Heart left ventricle (tissue), 16 donors: ENCODE results near the gene CXXC4. TPM values are rescaled to one million over a fixed set of nuclear protein-coding genes. Genes with fewer than 3 reads are reported as not detected.

Experiments used
- ATAC-seq, 4 donors: fragments of 200-7000 bp; cut with Tn5 transposase; one replicate each; pipeline ENCODE4 v1.9.1; 2020 to 2022; ENCODE audit warnings: moderate library complexity in 4 of 4, mild to moderate bottlenecking in 3 of 4, moderate number of reproducible peaks in 1 of 4
- DNase-seq, 5 donors: peaks; one replicate each; pipeline ENCODE4 v3.0.0-alpha.2; 2020
- H3K27ac ChIP-seq, 12 donors: fragments of 200-600 bp; sonication (generic) in 4 of 12; one replicate each; pipeline versions ENCODE4 v1.5.0 to v1.8.0; 2016 to 2022; ENCODE audit warnings: mild to moderate bottlenecking in 2 of 12
- H3K27me3 ChIP-seq, 9 donors: fragments of 200-600 bp; sonication (generic) in 2 of 9; one replicate each; pipeline versions ENCODE4 v1.5.1 to v1.8.0; 2016 to 2022; ENCODE audit warnings: mild to moderate bottlenecking in 3 of 9
- H3K36me3 ChIP-seq, 9 donors: fragments of 200-600 bp; sonication (generic) in 2 of 9; one replicate each; pipeline versions ENCODE4 v1.5.0 to v1.8.0; 2018 to 2022; ENCODE audit warnings: mild to moderate bottlenecking in 2 of 9
- H3K4me1 ChIP-seq, 12 donors: fragments of 200-600 bp; sonication (generic) in 4 of 12; one replicate each; pipeline versions ENCODE4 v1.5.0 to v1.8.0; 2016 to 2022; ENCODE audit warnings: mild to moderate bottlenecking in 3 of 12
- H3K4me3 ChIP-seq, 12 donors: fragments of 200-600 bp; sonication (generic) in 4 of 12; one replicate each; pipeline versions ENCODE4 v1.5.0 to v1.8.0; 2017 to 2022; ENCODE audit warnings: mild to moderate bottlenecking in 9 of 12, moderate library complexity in 4 of 12
- H3K9me3 ChIP-seq, 12 donors: fragments of 200-600 bp; sonication (generic) in 4 of 12; one replicate each; pipeline versions ENCODE4 v1.5.0 to v1.8.0; 2016 to 2022; ENCODE audit warnings: mild to moderate bottlenecking in 1 of 12
- CTCF ChIP-seq, 12 donors: fragments of 200-600 bp; sonication (generic) in 4 of 12; IDR thresholded peaks; one replicate each; pipeline versions ENCODE4 v1.5.0 to v1.8.0; 2018 to 2022; ENCODE audit warnings: antibody characterized with exemption in 12 of 12, mild to moderate bottlenecking in 5 of 12
- POLR2A ChIP-seq, 2 donors: fragments of 450-650 bp; IDR thresholded peaks; one replicate each; pipeline ENCODE4 v1.6.1; 2017; ENCODE audit warnings: antibody characterized with exemption in 2 of 2, mild to moderate bottlenecking in 2 of 2, moderate library complexity in 2 of 2
- WGBS, 4 donors: extraction: QIAGEN DNeasy Blood & Tissue Kit in 2 of 4; methylation state at CpG; one replicate each; pipeline versions ENCODE4 v1.1.5 to v1.1.7; 2013 to 2018; 5-methylcytosine and 5-hydroxymethylcytosine counted together
- intact Hi-C, 10 donors: fragments of 100-400 bp; cut with DNase I; formaldehyde crosslinking; loops; one replicate each; pipeline versions ENCODE4 v1.11.1 to v1.14.2; 2022
- polyA plus RNA-seq, 2 donors: library from polyadenylated mRNA; stranded (reverse); fragments of 200-250 nt; gene quantifications; one replicate each; pipeline ENCODE4 v1.2.3, GENCODE V29; 2013
- total RNA-seq, 9 donors: library from RNA; depleted of rRNA in 2 of 9; stranded (reverse); fragments of >200 nt in 2 of 9; fragmentation: NEBNext Ultra II Directional in 3 of 9; extraction: Animal tissue kit (Norgen Biotek cat#: 25700) in 3 of 9; gene quantifications; one replicate each; pipeline versions ENCODE4 v1.1.0 to v1.2.4, GENCODE V29; 2016 to 2023
- donor health status: ischemic (EF 13 %, LVEDD 7.1; RV severe dilation, severe dysfunction).
- donor health status: healthy with polysubstance abuse.
- donor health status: DM: no; HTN: yes; CAD: no.
- donor health status: DM: no; HTN: no; CAD: no.
- donor health status: ischemic (EF 25% LVEDD 6.9; RV normal size, moderate dysfunction).
- donor health status: ischemic (EF 25% LVEDD 5.7; RV mildly dilated, moderate dysfunction).
- donor health status: healthy.
- donor health status: DM: yes; HTN: yes; CAD: no.
- donor health status: ischemic (EF 35%, LVEDD 5.7; RV mildly dilated, moderate dysfunction).
- donor health status: nonischemic (EF 11% LVEDD 7.7; RV severe dilation, severe dysfunction).
- donor health status: DM: yes; HTN: yes; CAD: no.
- donor health status: PGD.
- donor health status: ischemic (EF 29% LVEDD 5.4; RV normal size, mild dysfunction).
- donor health status: nonischemic (EF 23%, LVEDD 6.1; RV moderate dilation, normal function).

Gene CXXC4
- total and polyA plus RNA-seq, 11 donors = 0.58 to 7.3 (median 3.3) TPM

GRCh38 chr4:104530426-104530825 is 35.7 kb upstream of the CXXC4 start:
- TF ChIP-seq CTCF (IDR thresholded peaks at IDR 0.05) (no peak), POLR2A (IDR thresholded peaks at IDR 0.05) (no peak)
- intact Hi-C loops = loop anchor here in 3 of 10 donors (5.0 to 10.0 kb wide), 2 partner anchors 463 to 466 kb away; no protein-coding TSS in a partner anchor

GRCh38 chr4:104524591-104524990 is 29.9 kb upstream of the CXXC4 start:
- Histone ChIP-seq H3K36me3 (no peaks in the 10 kb centered on the region), H3K9me3 (no peaks in the 10 kb centered on the region), H3K4me1 (no peaks in the 10 kb centered on the region), H3K27ac (no peak overlapping the region), H3K4me3 (no peak overlapping the region), H3K27me3 (no peaks in the 10 kb centered on the region)
- no peak for TF ChIP-seq POLR2A (IDR thresholded peaks at IDR 0.05)
- no peak for TF ChIP-seq CTCF (IDR thresholded peaks at IDR 0.05)
- 74 to 81% (median 77%) methylated on average over 1 of the region's 1 CpG for WGBS, 4 donors
- DNase-seq = no peak
- no peak for ATAC-seq
- intact Hi-C loops = no loop called here

More at GRCh38 chr4:104530426-104530825, 35.7 kb upstream of the CXXC4 start:
- WGBS, 4 donors = 76 to 89% (median 84%) methylated on average over 2 of the region's 2 CpGs
- H3K4me1 ChIP-seq = no peaks in the 10 kb centered on the region
- no peak overlapping the region for H3K27ac ChIP-seq
- H3K36me3 ChIP-seq = no peaks in the 10 kb centered on the region
- no peaks in the 10 kb centered on the region for H3K9me3 ChIP-seq
- no peaks in the 10 kb centered on the region for H3K27me3 ChIP-seq
- no peak overlapping the region for H3K4me3 ChIP-seq
- no peak for ATAC-seq
- DNase-seq = no peak

GRCh38 chr4:104524026-104524425 is 29.3 kb upstream of the CXXC4 start:
- DNase-seq = no peak
- WGBS, 4 donors = 40 to 85% (median 62%) methylated on average over 2 of the region's 2 CpGs
- H3K27me3 ChIP-seq = no peaks in the 10 kb centered on the region
- H3K4me1 ChIP-seq = no peaks in the 10 kb centered on the region
- intact Hi-C loops = no loop called here
- no peak overlapping the region for H3K4me3 ChIP-seq
- no peak for TF ChIP-seq CTCF (IDR thresholded peaks at IDR 0.05)
- TF ChIP-seq POLR2A (IDR thresholded peaks at IDR 0.05) = no peak
- no peaks in the 10 kb centered on the region for H3K9me3 ChIP-seq
- H3K36me3 ChIP-seq = no peaks in the 10 kb centered on the region
- no peak for ATAC-seq
- no peak overlapping the region for H3K27ac ChIP-seq

- Histone ChIP-seq H3K36me3 (no peaks in the 10 kb centered on the region), H3K9me3 (no peaks in the 10 kb centered on the region), H3K4me3 (no peak overlapping the region), H3K27me3 (no peaks in the 10 kb centered on the region), H3K4me1 (no peaks in the 10 kb centered on the region), H3K27ac (no peak overlapping the region)
- TF ChIP-seq CTCF (IDR thresholded peaks at IDR 0.05) = no peak
- no peak for TF ChIP-seq POLR2A (IDR thresholded peaks at IDR 0.05)
- intact Hi-C loops = no loop called here
- ATAC-seq (no peak), DNase-seq (no peak)
Measured at GRCh38 chr4:104519588-104519987, 24.9 kb upstream of the CXXC4 start.
